CD4-positive, alpha-beta T cell (primary cell): ENCODE data around the gene PAEP. TPM values are rescaled to one million over a fixed set of nuclear protein-coding genes. Genes with fewer than 3 reads are reported as not detected.

Experiments
- ATAC-seq: fragments of 200-7000 bp; cut with Tn5 transposase; one replicate; pipeline ENCODE4 v1.10.0; 2022; ENCODE audit warnings: mild to moderate bottlenecking; ENCODE audit not compliant: poor library complexity
- CTCF ChIA-PET: fragments of 350-600 bp; sonication (Branson Sonifier 250); formaldehyde crosslinking; loops from one replicate; lab custom pipeline; 2021; ENCODE audit warnings: antibody characterized with exemption, inconsistent platforms; lab: Charles Lee
- POLR2A ChIA-PET: fragments of 350-600 bp; sonication (Branson Sonifier 250); formaldehyde crosslinking; loops from one replicate; lab custom pipeline; 2021; ENCODE audit warnings: antibody characterized with exemption, inconsistent platforms; lab: Charles Lee
- DNase-seq, 14 experiments: peaks; one replicate each; pipeline ENCODE4 v3.0.0-alpha.2; 2013 to 2020; ENCODE audit warnings: mixed read lengths in 2 of 14
- H3K27ac ChIP-seq, 2 donors: one replicate each; pipeline versions ENCODE4 v1.5.1 to v1.7.0; 2013; ENCODE audit warnings: low read length in 2 of 2, low read depth in 1 of 2, mild to moderate bottlenecking in 1 of 2
- H3K27me3 ChIP-seq, 2 experiments: 1 replicate in 1 of 2; 2 replicates in 1 of 2; pipeline versions ENCODE4 v1.6.1 to v1.7.0; 2013; ENCODE audit warnings: low read length in 2 of 2, control low read depth in 1 of 2, mild to moderate bottlenecking in 1 of 2, moderate library complexity in 1 of 2; ENCODE audit not compliant: insufficient read depth in 2 of 2, control insufficient read depth in 1 of 2
- H3K36me3 ChIP-seq: one replicate; pipeline ENCODE4 v1.6.1; 2013; ENCODE audit warnings: low read length, control low read depth; ENCODE audit not compliant: insufficient read depth
- H3K4me1 ChIP-seq: one replicate; pipeline ENCODE4 v1.6.1; 2013; ENCODE audit warnings: low read length, control low read depth; ENCODE audit not compliant: insufficient read depth
- H3K4me3 ChIP-seq: one replicate; pipeline ENCODE4 v1.5.1; 2013; ENCODE audit warnings: mild to moderate bottlenecking, low read length, moderate library complexity
- H3K9me3 ChIP-seq, 2 experiments: 1 replicate in 1 of 2; 2 replicates in 1 of 2; pipeline versions ENCODE4 v1.6.1 to v1.7.0; 2013; ENCODE audit warnings: low read length in 2 of 2, mild to moderate bottlenecking in 2 of 2, control low read depth in 1 of 2, moderate library complexity in 1 of 2; ENCODE audit not compliant: control insufficient read depth in 1 of 2, insufficient read depth in 1 of 2
- H3K27ac Mint-ChIP-seq: one replicate; pipeline ENCODE4 v1.8.0; 2020; ENCODE audit warnings: mixed read lengths
- H3K27me3 Mint-ChIP-seq: one replicate; pipeline ENCODE4 v1.8.0; 2021; ENCODE audit warnings: mixed read lengths
- H3K36me3 Mint-ChIP-seq: one replicate; pipeline ENCODE4 v1.8.0; 2021; ENCODE audit warnings: low read depth, mixed read lengths
- H3K4me1 Mint-ChIP-seq: one replicate; pipeline ENCODE4 v1.8.0; 2021; ENCODE audit warnings: low read depth, mixed read lengths
- H3K4me3 Mint-ChIP-seq: one replicate; pipeline ENCODE4 v1.8.0; 2020; ENCODE audit warnings: mild to moderate bottlenecking, mixed read lengths
- H3K9me3 Mint-ChIP-seq: one replicate; pipeline ENCODE4 v1.8.0; 2020; ENCODE audit warnings: mixed read lengths
- intact Hi-C, 2 experiments: fragments of 100-400 bp; cut with DNase I in 1 of 2; cut with micrococcal nuclease in 1 of 2; formaldehyde crosslinking; loops; one replicate each; pipeline versions ENCODE4 v1.15.1 to v1.9.0; 2023 to 2025; cut with DNase I, micrococcal nuclease
- total RNA-seq, 174 experiments: library from RNA in 2 of 174; stranded (reverse) in 2 of 174; gene quantifications; one replicate each; pipeline ENCODE4 v1.2.3 and lab custom pipeline; 2021 to 2026
- TF ChIP-seq, protein P1 (sequence below): fragments of 200-600 bp; IDR thresholded peaks from one replicate; pipeline ENCODE4 v1.8.0; 2022; ENCODE audit warnings: antibody characterized with exemption, mild to moderate bottlenecking

Gene PAEP
- total RNA-seq, 2 experiments from 2014 or later = not detected

DNA sequence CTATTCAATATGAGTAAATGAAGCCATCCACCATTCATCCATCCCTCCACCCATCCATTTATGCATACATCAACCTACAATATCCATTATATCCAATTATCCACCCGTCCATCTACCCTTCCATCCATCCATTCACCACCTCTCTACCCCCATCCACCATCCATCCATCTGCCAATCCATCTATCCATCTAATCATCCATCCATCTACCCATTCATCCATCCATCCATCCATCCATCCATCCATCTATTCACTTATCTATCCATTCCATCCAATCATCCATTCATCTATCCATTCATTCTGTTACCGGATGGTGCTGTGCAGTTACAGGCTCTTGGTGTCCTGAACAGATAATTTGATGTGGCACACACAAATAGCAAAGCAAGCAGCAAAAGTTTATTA lies 10.7 kb downstream of the PAEP start:
- CTCF ChIA-PET = no interaction called here
- Histone ChIP-seq H3K4me3 (no peak overlapping the region), H3K36me3 (no peaks in the 10 kb centered on the region), H3K9me3 (peaks cover 7 to 11% of the 10 kb centered on the region in 2 experiments), H3K27me3 (peaks cover 5 to 7% of the 10 kb centered on the region in 2 experiments), H3K4me1 (no peaks in the 10 kb centered on the region), H3K27ac (no peak overlapping the region)
- intact Hi-C loops = no loop called here
- POLR2A ChIA-PET = no interaction called here
- no peaks in the 10 kb centered on the region for H3K4me1 Mint-ChIP-seq
- peaks cover 6% of the 10 kb centered on the region for H3K9me3 Mint-ChIP-seq
- no peak overlapping the region for H3K4me3 Mint-ChIP-seq
- DNase-seq (no peak), ATAC-seq (no peak)
- H3K27ac Mint-ChIP-seq = no peak overlapping the region
- no peaks in the 10 kb centered on the region for H3K36me3 Mint-ChIP-seq
- TF ChIP-seq, protein P1, sequence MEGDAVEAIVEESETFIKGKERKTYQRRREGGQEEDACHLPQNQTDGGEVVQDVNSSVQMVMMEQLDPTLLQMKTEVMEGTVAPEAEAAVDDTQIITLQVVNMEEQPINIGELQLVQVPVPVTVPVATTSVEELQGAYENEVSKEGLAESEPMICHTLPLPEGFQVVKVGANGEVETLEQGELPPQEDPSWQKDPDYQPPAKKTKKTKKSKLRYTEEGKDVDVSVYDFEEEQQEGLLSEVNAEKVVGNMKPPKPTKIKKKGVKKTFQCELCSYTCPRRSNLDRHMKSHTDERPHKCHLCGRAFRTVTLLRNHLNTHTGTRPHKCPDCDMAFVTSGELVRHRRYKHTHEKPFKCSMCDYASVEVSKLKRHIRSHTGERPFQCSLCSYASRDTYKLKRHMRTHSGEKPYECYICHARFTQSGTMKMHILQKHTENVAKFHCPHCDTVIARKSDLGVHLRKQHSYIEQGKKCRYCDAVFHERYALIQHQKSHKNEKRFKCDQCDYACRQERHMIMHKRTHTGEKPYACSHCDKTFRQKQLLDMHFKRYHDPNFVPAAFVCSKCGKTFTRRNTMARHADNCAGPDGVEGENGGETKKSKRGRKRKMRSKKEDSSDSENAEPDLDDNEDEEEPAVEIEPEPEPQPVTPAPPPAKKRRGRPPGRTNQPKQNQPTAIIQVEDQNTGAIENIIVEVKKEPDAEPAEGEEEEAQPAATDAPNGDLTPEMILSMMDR = no peak
- peaks cover 7% of the 10 kb centered on the region for H3K27me3 Mint-ChIP-seq

DNA sequence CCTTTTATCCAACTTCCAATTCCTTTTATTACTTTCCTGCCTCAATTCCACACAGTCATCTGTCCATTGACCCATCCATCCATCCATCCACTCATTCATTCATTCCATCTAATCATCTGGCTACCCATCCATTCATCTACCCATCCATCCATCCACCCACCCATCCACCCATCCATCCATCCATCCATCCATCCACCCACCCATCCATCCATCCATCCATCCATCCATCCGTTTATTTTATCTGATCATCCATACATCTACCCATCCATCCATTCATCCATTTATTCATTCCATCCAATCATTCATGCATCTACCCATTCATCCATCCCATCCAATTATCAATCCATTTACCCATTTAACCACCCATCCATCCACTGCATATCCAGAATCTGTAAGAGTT lies 11.6 kb downstream of the PAEP start:
- Histone ChIP-seq H3K27ac (no peak overlapping the region), H3K36me3 (no peaks in the 10 kb centered on the region), H3K4me3 (no peak overlapping the region), H3K9me3 (peaks cover 7 to 11% of the 10 kb centered on the region in 2 experiments), H3K4me1 (no peaks in the 10 kb centered on the region), H3K27me3 (peaks cover 5 to 7% of the 10 kb centered on the region in 2 experiments)
- Mint-ChIP-seq H3K27me3 (peaks cover 7% of the 10 kb centered on the region), H3K4me3 (no peak overlapping the region), H3K27ac (no peak overlapping the region), H3K4me1 (no peaks in the 10 kb centered on the region), H3K9me3 (peaks cover 6% of the 10 kb centered on the region), H3K36me3 (no peaks in the 10 kb centered on the region)
- POLR2A ChIA-PET = no interaction called here
- DNase-seq (no peak), ATAC-seq (no peak)
- intact Hi-C loops = no loop called here
- CTCF ChIA-PET = no interaction called here
- TF ChIP-seq, protein P1 = no peak

DNA sequence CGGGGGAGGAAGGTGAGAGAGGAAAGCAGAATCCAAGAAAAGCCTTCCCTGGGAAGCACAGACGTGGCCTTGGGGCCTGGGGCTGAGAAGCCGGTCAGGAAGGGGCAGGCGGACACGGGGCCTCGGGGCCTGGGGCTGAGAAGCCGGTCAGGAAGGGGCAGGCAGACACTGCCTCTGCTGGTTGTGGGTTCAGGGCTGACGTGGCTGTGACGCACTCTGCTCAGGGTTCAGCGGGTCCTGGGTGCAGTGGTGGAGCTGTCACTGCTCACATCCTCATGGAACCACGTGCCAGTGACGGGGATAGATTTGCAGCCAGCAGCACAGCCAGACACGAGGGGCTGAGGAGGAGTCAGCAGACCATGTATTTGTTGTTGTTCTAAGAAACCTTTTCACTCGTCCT lies 12.8 kb downstream of the PAEP start:
- no peaks in the 10 kb centered on the region for H3K4me1 ChIP-seq
- no peak overlapping the region for H3K4me3 ChIP-seq
- Mint-ChIP-seq H3K27ac (no peak overlapping the region), H3K9me3 (peaks cover 3% of the 10 kb centered on the region), H3K4me1 (no peaks in the 10 kb centered on the region), H3K27me3 (peaks cover 7% of the 10 kb centered on the region), H3K36me3 (no peaks in the 10 kb centered on the region), H3K4me3 (no peak overlapping the region)
- ATAC-seq = no peak
- TF ChIP-seq, protein P1 = no peak
- DNase-seq = peak in 1 of 14 experiments; percentile 28
- CTCF ChIA-PET = no interaction called here
- H3K36me3 ChIP-seq = no peaks in the 10 kb centered on the region
- H3K27ac ChIP-seq = no peak overlapping the region
- H3K9me3 ChIP-seq = peaks cover 2 to 11% of the 10 kb centered on the region in 2 experiments
- POLR2A ChIA-PET = no interaction called here
- intact Hi-C loops = no loop called here
- peaks cover 5 to 7% of the 10 kb centered on the region in 2 experiments for H3K27me3 ChIP-seq
